Measurements from ENCODE around the gene ABCB11.

DNA sequence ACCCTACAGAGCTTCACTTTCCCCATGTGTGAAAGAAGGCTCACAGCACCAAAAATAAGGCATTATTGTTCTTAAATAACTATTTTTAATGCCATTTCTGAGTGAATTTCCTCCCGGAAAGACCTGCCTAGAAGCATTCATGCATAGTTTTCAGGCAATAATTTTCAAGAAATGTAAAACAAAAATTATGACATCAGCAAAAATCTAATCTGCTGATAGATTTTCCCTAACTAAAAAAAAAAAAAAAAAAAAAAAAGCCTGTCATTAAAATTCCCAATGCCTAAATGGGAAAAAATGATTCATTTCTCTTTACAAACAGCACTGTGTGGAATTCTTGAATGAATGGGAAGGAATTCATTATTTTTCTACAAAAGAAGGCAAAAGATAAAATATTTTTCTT, 35.4 kb downstream of the ABCB11 start:
- TF ChIP-seq, protein P1, sequence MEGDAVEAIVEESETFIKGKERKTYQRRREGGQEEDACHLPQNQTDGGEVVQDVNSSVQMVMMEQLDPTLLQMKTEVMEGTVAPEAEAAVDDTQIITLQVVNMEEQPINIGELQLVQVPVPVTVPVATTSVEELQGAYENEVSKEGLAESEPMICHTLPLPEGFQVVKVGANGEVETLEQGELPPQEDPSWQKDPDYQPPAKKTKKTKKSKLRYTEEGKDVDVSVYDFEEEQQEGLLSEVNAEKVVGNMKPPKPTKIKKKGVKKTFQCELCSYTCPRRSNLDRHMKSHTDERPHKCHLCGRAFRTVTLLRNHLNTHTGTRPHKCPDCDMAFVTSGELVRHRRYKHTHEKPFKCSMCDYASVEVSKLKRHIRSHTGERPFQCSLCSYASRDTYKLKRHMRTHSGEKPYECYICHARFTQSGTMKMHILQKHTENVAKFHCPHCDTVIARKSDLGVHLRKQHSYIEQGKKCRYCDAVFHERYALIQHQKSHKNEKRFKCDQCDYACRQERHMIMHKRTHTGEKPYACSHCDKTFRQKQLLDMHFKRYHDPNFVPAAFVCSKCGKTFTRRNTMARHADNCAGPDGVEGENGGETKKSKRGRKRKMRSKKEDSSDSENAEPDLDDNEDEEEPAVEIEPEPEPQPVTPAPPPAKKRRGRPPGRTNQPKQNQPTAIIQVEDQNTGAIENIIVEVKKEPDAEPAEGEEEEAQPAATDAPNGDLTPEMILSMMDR (IDR thresholded peaks at IDR 0.05) = no peak
- no peak for TF ChIP-seq POLR2AphosphoS5 (IDR thresholded peaks at IDR 0.05)
- TF ChIP-seq POLR2A (IDR thresholded peaks at IDR 0.05) = no peak
